GM19099 (cell line): Measurements from ENCODE around the gene LRRC75A.

Source experiments
- POLR2A ChIP-seq: IDR thresholded peaks from 3 replicates; pipeline ENCODE4 v1.6.1; 2011; ENCODE audit warnings: low read depth; ENCODE audit not compliant: insufficient read length; ENCODE audit errors: extremely low read depth

Gene LRRC75A

DNA sequence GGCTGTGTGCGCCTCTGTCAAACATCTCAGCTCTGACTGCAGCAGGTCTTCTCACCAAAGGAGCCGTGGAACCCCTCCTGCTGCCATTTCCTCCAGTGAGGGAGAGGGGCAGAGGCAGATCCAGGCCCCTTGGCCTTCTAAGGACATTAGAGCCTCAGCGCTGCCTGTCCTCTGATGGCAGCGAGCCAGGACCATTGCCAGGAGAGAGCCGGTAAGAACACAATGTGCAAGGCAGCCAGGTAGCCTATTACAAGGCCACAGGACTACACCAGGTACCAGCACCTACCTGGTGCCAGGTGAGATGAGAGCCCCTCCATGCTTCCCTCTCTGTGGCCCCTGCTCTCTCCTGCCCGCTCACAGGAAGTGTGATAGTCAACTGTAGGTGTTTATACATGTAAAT lies 11.0 kb downstream of the LRRC75A start:
- TF ChIP-seq POLR2A: no peak

DNA sequence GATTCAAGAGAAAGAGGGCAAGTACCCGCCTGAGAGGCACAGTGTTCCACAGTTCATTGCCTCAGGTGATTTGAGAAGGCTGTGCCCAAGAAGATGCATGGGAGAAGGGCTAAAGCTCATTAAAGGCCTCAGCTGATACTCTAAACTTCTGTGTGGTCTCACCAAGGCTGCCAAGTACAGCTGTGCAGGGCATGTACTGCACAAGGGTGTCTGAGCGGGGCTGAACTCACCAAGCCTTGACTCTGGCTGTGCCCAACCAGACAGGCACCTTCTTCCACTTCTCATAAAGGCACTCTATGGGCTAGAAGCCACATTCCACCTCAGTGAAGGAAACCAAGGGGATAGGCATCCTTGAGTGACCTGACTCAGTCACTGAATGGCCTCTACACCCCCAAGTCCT lies 12.7 kb downstream of the LRRC75A start:
- TF ChIP-seq POLR2A: no peak

DNA sequence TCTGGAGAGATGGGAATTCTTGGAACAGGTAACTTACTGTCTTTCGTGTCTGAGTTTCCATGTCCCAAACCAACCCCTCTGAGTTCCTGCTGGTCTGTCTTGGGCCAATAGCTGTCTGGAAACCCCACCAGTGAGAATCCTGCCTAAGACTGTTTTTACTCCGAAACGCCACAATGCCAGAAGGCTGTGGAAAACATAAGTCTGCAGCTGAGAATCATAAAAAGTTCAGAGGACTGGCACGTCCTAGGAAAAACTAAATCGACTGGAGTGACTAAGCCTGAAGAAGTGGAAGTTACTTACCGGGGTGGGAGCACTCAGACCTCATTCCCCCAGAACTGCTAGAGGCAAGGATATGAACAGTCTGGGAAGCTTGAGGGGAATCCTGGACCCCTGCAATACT lies 13.3 kb downstream of the LRRC75A start:
- no peak for TF ChIP-seq POLR2A

DNA sequence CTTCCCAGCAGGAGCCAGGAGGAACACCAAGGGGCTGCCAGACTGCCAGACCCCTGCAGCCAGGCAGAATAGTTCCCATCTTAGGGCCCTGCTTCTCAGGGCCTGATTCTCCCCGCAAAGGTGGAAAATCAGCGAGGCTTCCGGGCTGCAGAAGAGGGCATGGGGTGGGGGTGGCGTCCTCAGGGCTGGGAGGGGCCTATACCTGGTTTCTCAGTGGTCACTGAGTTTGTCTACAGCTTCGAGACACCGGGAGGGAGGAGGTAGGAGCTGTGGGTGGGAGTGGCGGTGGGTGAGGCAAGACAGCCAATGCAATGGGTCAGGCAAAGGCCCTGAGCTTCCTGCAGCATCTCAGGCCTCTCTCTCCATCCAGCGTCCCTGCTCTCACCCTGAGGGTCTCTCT lies 14.3 kb downstream of the LRRC75A start:
- no peak for TF ChIP-seq POLR2A

DNA sequence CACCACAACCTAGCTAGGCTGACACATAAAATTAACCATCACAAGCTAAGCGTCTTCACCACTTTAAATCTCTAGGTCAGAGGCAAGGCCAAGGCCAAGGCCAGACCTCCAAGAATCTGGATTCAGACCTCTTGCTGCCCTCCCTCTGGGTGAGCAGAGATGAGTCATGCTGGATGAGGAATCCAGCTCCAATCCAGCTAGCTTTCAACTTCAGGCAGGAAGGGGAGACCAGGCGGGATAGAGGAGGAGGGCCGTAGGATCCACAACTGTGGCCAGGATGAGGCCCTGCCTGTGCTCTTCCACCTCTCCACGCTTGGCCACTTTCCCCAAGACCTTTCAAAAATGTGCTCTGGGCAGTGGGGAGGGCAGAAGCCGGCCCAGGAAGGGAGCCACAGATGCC lies 14.7 kb downstream of the LRRC75A start:
- no peak for TF ChIP-seq POLR2A

DNA sequence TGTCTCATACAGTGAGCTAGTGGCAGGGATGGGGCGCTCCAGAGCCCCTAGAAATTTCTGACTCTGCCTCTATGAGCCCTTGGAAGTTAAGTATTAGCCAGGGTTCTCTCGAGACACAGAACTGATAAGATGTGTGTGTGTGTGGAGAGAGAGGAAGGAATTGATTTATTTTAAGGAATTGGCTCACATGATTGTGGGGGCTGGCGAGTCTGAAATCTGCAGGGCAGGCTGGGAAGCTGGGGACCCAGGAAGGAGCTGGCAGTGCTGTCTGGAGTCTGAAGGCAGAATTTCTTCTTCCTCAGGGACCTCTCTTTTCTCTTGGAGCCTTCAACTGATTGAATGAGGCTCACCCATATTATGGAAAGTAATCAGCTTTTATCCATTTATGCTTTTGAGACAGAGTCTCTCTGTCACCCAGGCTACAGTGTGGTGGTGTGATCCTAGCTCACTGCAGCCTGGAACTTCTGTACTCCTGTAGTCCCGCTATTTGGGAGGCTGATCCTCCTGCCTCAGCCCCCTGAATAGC lies 16.8 kb downstream of the LRRC75A start:
- no peak for TF ChIP-seq POLR2A

DNA sequence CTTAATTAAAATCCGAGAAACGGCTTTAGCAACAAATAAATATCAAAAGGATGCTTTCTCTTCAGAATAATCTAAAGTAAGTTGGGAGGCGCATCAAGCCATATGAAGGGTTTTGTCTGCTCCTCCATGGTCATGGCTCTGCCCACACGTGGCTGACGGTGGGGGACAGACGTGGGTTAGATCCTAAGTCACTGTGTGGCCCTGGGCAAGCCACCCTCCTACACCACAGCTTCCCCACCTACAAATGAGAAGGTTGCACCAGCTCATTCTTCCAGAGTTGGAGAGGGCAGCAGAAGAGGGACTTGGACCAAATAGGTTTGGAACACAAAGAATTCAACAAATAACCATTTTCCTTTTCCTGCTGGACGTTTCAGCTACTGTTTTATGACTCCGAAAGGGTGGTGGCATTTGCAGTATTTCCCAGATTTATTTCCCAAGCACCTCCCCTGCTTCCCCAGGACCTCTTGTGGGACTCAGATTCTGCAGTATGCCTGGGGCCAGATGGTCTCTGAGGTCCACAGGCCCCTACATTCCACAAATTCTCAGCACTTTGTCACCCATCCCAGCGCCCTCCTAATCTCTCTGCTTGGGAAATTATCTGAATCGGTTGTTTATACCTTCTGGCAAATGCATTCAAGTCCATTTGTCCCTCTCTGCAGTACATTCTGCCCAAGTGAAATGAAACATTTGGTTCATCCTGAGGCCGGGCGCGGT lies 17.8 kb downstream of the LRRC75A start:
- TF ChIP-seq POLR2A: no peak

DNA sequence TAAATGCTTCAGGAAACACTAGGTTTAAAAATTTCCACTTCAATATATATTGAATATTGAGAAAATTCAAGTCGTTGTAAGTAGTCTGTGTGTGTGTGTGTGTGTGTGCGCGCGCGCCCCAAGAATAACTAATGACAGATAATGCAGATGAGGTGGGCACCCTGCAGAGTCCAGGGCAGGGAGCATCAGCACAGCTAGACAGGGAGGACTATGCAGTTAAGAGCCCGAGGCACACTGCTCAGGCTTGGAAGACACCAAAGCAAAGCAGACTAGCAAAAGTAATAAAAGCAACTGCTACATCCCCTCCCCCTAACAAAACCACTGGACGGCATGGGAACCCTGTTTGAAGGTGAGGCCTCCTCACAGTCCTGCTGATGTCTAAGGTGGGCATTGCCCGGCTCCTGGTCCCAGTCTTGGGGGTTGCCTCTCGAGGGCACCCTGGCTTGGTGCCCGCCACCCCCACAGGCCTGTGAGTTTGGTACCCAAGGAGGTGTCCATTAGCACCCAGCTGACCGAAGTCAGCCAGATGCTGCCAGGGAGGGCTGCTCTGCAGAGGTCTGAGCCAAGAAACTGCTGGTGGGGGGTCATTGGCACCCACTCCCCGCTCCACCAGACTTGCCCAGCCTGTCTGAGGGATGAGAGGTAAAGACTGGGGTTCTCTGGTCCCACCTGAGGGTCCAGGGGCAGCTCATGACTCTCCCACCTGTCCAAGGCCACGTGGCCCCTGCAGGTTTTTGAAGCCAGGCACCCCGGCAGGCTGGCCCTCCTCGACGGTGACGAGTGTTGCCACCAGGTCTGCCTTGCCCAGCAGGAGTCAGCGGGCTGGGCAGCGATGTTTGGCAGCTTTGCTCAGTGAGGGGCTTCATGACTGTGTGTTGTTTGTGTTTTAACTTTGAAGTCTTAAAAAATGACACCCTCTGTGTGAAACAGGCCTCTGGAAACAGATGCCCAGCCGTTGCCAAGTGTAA lies 18.7 kb downstream of the LRRC75A start:
- no peak for TF ChIP-seq POLR2A

DNA sequence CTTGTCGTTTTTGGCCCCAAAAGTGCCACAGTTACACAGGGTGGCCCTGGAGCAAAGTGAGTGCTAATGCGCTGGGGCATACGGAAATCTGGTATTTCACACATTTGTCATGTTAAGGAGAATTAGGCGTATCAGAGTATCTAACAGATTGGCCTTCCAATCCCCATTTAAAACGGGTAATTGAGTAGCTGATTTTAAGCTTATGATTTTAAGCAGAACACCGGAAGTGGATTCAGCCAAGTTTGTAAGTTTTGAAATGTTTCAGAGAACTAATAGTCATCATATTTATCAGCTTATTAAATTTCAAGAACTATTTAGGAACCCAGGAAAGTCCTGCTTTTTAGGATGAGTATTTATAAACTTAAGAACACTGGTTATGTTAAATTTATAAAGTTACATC lies 19.5 kb downstream of the LRRC75A start:
- TF ChIP-seq POLR2A: no peak

DNA sequence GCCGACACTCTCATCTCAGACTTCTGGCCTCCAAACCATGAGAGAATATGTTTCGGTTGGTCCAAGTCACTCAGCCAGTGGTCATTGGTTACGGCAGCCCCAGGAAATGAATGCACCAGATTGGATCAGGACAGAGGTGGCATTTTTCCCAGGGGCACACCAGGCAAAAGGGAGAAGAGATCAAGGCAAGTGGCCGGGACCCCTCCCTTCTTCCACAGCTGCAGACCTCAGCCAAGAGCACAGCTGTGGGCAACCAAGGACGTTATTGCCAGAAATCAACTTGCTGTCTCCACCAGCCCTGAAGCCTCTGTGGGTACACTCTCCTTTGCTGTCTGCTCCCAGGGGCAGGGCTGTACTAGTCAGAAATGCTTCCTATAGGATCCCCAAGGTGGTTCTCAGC lies 20.7 kb downstream of the LRRC75A start:
- no peak for TF ChIP-seq POLR2A

DNA sequence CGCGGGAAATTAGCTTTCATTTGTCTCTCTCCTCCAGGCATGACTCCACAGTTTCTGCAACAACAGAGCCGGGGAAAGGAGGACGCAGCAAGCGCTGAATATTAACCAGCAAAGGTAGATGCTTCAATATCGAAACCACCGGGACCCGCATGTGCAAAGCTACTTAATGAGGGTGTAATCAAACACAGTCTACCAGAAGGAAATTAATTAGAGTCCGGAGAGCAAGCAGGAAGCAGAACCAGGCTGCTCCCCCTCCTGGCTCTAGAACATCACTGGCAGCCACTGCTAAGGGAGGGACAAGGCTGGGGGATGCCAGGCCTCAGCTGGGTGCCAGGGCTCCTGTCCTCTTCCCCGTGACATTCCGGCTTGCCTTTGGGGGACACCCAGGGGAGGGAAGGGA lies 21.7 kb downstream of the LRRC75A start:
- no peak for TF ChIP-seq POLR2A

DNA sequence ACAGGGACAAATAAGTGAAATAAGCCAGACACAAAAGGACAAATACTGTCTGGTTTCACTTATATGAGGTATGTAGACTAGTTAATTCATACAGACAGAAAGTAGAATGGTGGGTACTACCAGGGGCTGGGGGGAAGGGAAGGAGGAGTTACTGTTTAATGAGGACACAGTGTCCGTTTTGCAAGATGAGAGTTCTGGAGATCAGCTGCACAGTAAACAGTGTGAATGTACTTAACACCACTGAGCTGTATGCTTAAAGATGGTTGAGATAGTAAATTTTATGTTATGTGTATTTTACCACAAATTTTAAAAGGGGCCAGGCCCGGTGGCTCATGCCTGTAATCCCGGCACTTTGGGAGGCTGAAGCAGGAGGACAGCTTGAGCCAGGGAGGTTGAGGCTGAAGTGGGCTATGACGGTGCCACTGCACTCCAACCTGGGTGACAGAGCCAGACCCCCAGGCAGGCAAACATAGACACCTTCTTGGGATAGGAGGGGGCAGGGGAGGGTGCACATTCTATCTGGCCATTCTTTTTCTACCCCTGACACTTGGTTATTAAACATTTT lies 23.5 kb downstream of the LRRC75A start:
- TF ChIP-seq POLR2A: no peak

DNA sequence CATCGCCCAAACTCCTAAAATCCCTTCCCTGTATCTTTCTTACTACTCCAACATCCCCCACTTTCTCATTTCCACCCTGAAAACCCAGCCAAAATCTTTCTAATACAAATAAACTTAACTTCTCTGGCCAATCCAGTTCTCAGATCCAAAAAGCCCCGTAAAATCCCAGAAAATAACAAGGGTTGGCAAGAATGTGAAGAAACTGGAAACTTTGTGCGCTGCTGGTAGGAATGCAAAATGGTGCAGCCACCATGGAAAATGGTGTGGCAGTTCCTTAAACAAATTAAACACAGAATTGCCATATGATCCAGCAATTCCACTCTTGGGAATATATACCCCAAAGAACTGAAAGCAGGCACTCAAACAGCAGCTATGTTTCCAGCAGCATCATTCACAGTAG lies 24.1 kb downstream of the LRRC75A start:
- no peak for TF ChIP-seq POLR2A

DNA sequence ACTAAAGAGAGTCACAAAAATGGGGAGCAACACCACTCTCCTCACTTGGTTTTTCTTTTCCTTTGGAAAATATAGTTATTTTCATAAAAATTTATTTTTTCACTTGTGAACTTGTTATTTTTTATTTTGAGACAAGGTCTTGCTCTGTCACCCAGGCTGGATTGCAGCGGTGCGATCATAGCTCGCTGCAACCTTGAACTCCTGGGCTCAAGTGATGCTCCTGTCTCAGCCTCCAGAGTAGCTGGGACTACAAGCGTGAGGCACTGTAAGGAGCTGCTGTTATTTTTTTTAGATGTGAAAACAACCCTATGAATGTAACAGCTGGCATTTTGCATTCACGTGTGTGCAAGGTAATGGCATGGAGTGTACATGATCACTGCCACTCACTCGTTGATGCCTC lies 24.9 kb downstream of the LRRC75A start:
- TF ChIP-seq POLR2A: no peak

DNA sequence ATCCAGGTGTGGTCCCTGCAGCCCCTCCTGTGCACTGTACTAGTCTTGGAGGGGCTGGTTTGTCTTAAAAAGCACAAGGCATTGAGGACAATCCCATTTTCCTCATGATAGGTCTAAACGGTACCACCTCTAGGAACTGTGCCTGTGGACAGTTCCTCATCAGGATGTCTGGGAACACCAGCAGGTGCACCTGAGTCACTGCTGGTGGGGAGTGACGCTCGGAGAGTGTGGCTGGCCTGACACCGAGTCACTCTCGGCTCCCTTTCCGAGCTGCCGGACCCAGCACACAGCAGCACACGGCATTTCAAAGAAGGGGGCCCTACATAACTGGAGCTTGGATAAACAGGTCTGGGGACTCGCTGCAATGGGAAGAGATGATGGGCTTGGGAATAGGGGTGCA lies 25.6 kb downstream of the LRRC75A start:
- TF ChIP-seq POLR2A: no peak
